ENCODE results near the gene NANS.
"Not testable (repeated sequence)": the region's sequence is repeated elsewhere in the genome, so short reads cannot be mapped to it uniquely, and the experiment has no call there.

Gene NANS

GRCh38 chr9:98040212-98040611 is 16.3 kb upstream of the NANS start:
- no peak for DNase-seq

- DNase-seq, result no peak
Observed at GRCh38 chr9:98043915-98044314, 12.6 kb upstream of the NANS start.

- peak; percentile 19 for DNase-seq
Observed at GRCh38 chr9:98045234-98046179, 11.0 kb upstream of the NANS start.

GRCh38 chr9:98046180-98046543 is 10.4 kb upstream of the NANS start:
- DNase-seq, result no peak

- DNase-seq, result no peak
Observed at GRCh38 chr9:98047002-98047401, 9.5 kb upstream of the NANS start.

GRCh38 chr9:98049288-98050072 is 7.1 kb upstream of the NANS start:
- DNase-seq, result no peak

GRCh38 chr9:98050351-98050750 is 6.2 kb upstream of the NANS start:
- no peak for DNase-seq

- no peak for DNase-seq
Observed at GRCh38 chr9:98054376-98054951, 2.1 kb upstream of the NANS start.

- no peak for DNase-seq
Observed at GRCh38 chr9:98057138-98057799, 737 bp downstream of the NANS start.

GRCh38 chr9:98062161-98062560 is 5.6 kb downstream of the NANS start:
- no peak for DNase-seq

GRCh38 chr9:98064623-98065392 is 8.3 kb downstream of the NANS start:
- DNase-seq, result no peak

GRCh38 chr9:98066235-98066634 is 9.7 kb downstream of the NANS start:
- DNase-seq, result no peak

GRCh38 chr9:98067184-98067583 is 10.7 kb downstream of the NANS start:
- no peak for DNase-seq

GRCh38 chr9:98069551-98069950 is 13.0 kb downstream of the NANS start:
- DNase-seq, result no peak

GRCh38 chr9:98070704-98071103 is 14.2 kb downstream of the NANS start:
- DNase-seq, result no peak

GRCh38 chr9:98071737-98072136 is 15.2 kb downstream of the NANS start:
- DNase-seq, result no peak

- DNase-seq, result peak; percentile 80
Observed at GRCh38 chr9:98074115-98074990, 17.8 kb downstream of the NANS start.

GRCh38 chr9:98075332-98075805 is 18.8 kb downstream of the NANS start:
- DNase-seq, result peak; percentile 41

GRCh38 chr9:98076514-98076890 is 20.0 kb downstream of the NANS start:
- not testable (repeated sequence) for DNase-seq

- DNase-seq, result no peak
Observed at GRCh38 chr9:98078895-98079294, 22.4 kb downstream of the NANS start.

GRCh38 chr9:98080326-98080725 is 23.8 kb downstream of the NANS start:
- DNase-seq, result no peak

Measured in CD4-positive, alpha-beta T cell treated with Interleukin-17A for 4 hours (primary cell).